HG02678 (cell line): Measurements from ENCODE around the gene STT3B.

Experiments used
- ATAC-seq: cut with Tn5 transposase; IDR thresholded peaks from one replicate; pipeline ENCODE4 v1.9.1; 2021; ENCODE audit warnings: mild to moderate bottlenecking, moderate library complexity; ENCODE audit not compliant: unreplicated experiment

The STT3B gene

GRCh38 chr3:31546725-31547124 is 14.0 kb downstream of the STT3B start:
- ATAC-seq = no peak

GRCh38 chr3:31550452-31551251 is 17.9 kb downstream of the STT3B start:
- no peak for ATAC-seq

- no peak for ATAC-seq
Measured at GRCh38 chr3:31551646-31552045, 18.9 kb downstream of the STT3B start.

GRCh38 chr3:31552103-31552502 is 19.4 kb downstream of the STT3B start:
- no peak for ATAC-seq

GRCh38 chr3:31553258-31553657 is 20.5 kb downstream of the STT3B start:
- ATAC-seq = no peak

GRCh38 chr3:31555204-31555603 is 22.5 kb downstream of the STT3B start:
- ATAC-seq = no peak

GRCh38 chr3:31559872-31560534 is 27.3 kb downstream of the STT3B start:
- no peak for ATAC-seq

- no peak for ATAC-seq
Measured at GRCh38 chr3:31561891-31562290, 29.2 kb downstream of the STT3B start.

GRCh38 chr3:31562525-31562924 is 29.8 kb downstream of the STT3B start:
- ATAC-seq = no peak

GRCh38 chr3:31565288-31565687 is 32.6 kb downstream of the STT3B start:
- ATAC-seq = no peak

- no peak for ATAC-seq
Measured at GRCh38 chr3:31567036-31567435, 34.3 kb downstream of the STT3B start.

GRCh38 chr3:31568649-31569048 is 35.9 kb downstream of the STT3B start:
- ATAC-seq = no peak

- ATAC-seq = no peak
Measured at GRCh38 chr3:31571325-31571724, 38.6 kb downstream of the STT3B start.

GRCh38 chr3:31572236-31573004 is 39.7 kb downstream of the STT3B start:
- peak; percentile 50 for ATAC-seq

- peak; percentile 40 for ATAC-seq
Measured at GRCh38 chr3:31573036-31573779, 40.5 kb downstream of the STT3B start.

GRCh38 chr3:31575448-31575847 is 42.7 kb downstream of the STT3B start:
- ATAC-seq = no peak

GRCh38 chr3:31576521-31576920 is 43.8 kb downstream of the STT3B start:
- no peak for ATAC-seq

- ATAC-seq = no peak
Measured at GRCh38 chr3:31577232-31577631, 44.5 kb downstream of the STT3B start.

- no peak for ATAC-seq
Measured at GRCh38 chr3:31579828-31580227, 47.1 kb downstream of the STT3B start.

GRCh38 chr3:31580645-31581044 is 47.9 kb downstream of the STT3B start:
- ATAC-seq = no peak

- ATAC-seq = no peak
Measured at GRCh38 chr3:31581660-31582059, 48.9 kb downstream of the STT3B start.
